ENCODE measurements around the gene DOCK4. TPM values are rescaled to one million over a fixed set of nuclear protein-coding genes. Genes with fewer than 3 reads are reported as not detected.

Gene DOCK4
- total RNA-seq, 1 experiment from 2014 or later: 4.9 TPM

GRCh38 chr7:112116358-112116757 lies 89.8 kb downstream of the DOCK4 start:
- Histone ChIP-seq H3K4ac (ENCODE audit: low read depth, low read length) (no peak overlapping the region), H2BK120ac (ENCODE audit: low read depth, low read length, poor library complexity, severe bottlenecking) (no peak overlapping the region), H2BK20ac (ENCODE audit: low read depth, low read length, poor library complexity, severe bottlenecking) (no peak overlapping the region), H3K9me3 (ENCODE audit: control insufficient read depth, low read depth, low read length) (no peaks in the 10 kb centered on the region), H2AFZ (ENCODE audit: low read length) (no peak overlapping the region), H3K4me2 (ENCODE audit: insufficient read depth, insufficient read length, low read length) (no peak overlapping the region), H2BK15ac (ENCODE audit: low read depth, low read length) (no peak overlapping the region), H3K79me1 (ENCODE audit: insufficient read depth, low read depth, low read length, poor library complexity, severe bottlenecking) (no peaks in the 10 kb centered on the region), H3K27ac (ENCODE audit: insufficient read length, low read depth, low read length) (no peak overlapping the region), H3K56ac (ENCODE audit: insufficient read length, low read depth, low read length) (no peak overlapping the region), H3K23me2 (ENCODE audit: insufficient read length, low read depth, low read length, poor library complexity, severe bottlenecking) (no peaks in the 10 kb centered on the region), H3K18ac (ENCODE audit: insufficient read length, low read depth, low read length) (no peak overlapping the region), H4K8ac (replicated peaks; ENCODE audit: insufficient read length, low read depth, low read length) (no peak overlapping the region), H3K14ac (ENCODE audit: insufficient read depth, low read length) (no peak overlapping the region), H3K27me3 (ENCODE audit: insufficient read depth, low read length) (no peaks in the 10 kb centered on the region), H3K9ac (ENCODE audit: extremely low read depth, insufficient read length, low read length) (no peak overlapping the region), H4K20me1 (ENCODE audit: control insufficient read depth, insufficient read depth, insufficient read length) (no peaks in the 10 kb centered on the region), H2BK5ac (ENCODE audit: insufficient read length, low read length) (no peak overlapping the region), H3K79me2 (ENCODE audit: insufficient read depth, low read length) (peaks cover 3% of the 10 kb centered on the region; the same call in 1 of the 2 replicates), H2BK12ac (ENCODE audit: insufficient read length, low read depth, low read length) (no peak overlapping the region), H4K5ac (ENCODE audit: insufficient read length, low read depth, low read length) (no peak overlapping the region), H3K4me1 (ENCODE audit: insufficient read depth, low read length) (peaks cover 4% of the 10 kb centered on the region; the same call in 1 of the 2 replicates), H3T11ph (ENCODE audit: low read length) (no peak overlapping the region), H2AK5ac (ENCODE audit: insufficient read length, low read length) (no peak overlapping the region), H3K23ac (ENCODE audit: insufficient read length, low read depth, low read length) (no peak overlapping the region), H4K91ac (ENCODE audit: insufficient read length, low read depth, low read length) (no peak overlapping the region)
- H3K4me3 Mint-ChIP-seq: no peak overlapping the region
- no peak for DNase-seq
- no peaks in the 10 kb centered on the region for H3K9me3 Mint-ChIP-seq
- H3K36me3 Mint-ChIP-seq (ENCODE audit: insufficient read depth in 1 of 3, low read depth in 3 of 3): peaks cover 0 to 2% (median 0%) of the 10 kb centered on the region in 3 experiments; a peak in 2 of 7 replicates
- H3K4me1 Mint-ChIP-seq: peaks cover 4 to 9% of the 10 kb centered on the region in 2 experiments
- WGBS (ENCODE audit: extremely low coverage, insufficient read length, low lambda C conversion rate): no CpG with 5 or more reads among the region's 2 CpGs
- no peaks in the 10 kb centered on the region for H3K27me3 Mint-ChIP-seq (ENCODE audit: low read depth)
- H3K27ac Mint-ChIP-seq: no peak overlapping the region
- TF ChIP-seq, protein P1, sequence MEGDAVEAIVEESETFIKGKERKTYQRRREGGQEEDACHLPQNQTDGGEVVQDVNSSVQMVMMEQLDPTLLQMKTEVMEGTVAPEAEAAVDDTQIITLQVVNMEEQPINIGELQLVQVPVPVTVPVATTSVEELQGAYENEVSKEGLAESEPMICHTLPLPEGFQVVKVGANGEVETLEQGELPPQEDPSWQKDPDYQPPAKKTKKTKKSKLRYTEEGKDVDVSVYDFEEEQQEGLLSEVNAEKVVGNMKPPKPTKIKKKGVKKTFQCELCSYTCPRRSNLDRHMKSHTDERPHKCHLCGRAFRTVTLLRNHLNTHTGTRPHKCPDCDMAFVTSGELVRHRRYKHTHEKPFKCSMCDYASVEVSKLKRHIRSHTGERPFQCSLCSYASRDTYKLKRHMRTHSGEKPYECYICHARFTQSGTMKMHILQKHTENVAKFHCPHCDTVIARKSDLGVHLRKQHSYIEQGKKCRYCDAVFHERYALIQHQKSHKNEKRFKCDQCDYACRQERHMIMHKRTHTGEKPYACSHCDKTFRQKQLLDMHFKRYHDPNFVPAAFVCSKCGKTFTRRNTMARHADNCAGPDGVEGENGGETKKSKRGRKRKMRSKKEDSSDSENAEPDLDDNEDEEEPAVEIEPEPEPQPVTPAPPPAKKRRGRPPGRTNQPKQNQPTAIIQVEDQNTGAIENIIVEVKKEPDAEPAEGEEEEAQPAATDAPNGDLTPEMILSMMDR (conservative IDR thresholded peaks at IDR 0.05): no peak
